GM08714 (cell line): ENCODE data around the gene SLC23A2.
"Not testable (repeated sequence)": the region's sequence is repeated elsewhere in the genome, so short reads cannot be mapped to it uniquely, and the experiment has no call there.

Experiments used
- H3K4me3 ChIP-seq: fragments of 200-500 bp; sonication (Bioruptor generic); 2 replicates; pipeline ENCODE4 v1.5.1; 2014; ENCODE audit warnings: mild to moderate bottlenecking, low read length, inconsistent platforms
- ZNF274 ChIP-seq: IDR thresholded peaks from 2 replicates; pipeline ENCODE4 v1.6.1; 2012; ENCODE audit warnings: mild to moderate bottlenecking, low read depth, low read length

The SLC23A2 gene

GRCh38 chr20:4855097-4855496, 146.2 kb downstream of the SLC23A2 start:
- H3K4me3 ChIP-seq: no peak overlapping the region
- no peak for TF ChIP-seq ZNF274

- no peak for TF ChIP-seq ZNF274
Measured at GRCh38 chr20:4854561-4854901, 146.8 kb downstream of the SLC23A2 start.

GRCh38 chr20:4853757-4854560, 147.4 kb downstream of the SLC23A2 start:
- TF ChIP-seq ZNF274: no peak
- no peak overlapping the region for H3K4me3 ChIP-seq

More at GRCh38 chr20:4854561-4854901, 146.8 kb downstream of the SLC23A2 start:
- H3K4me3 ChIP-seq: no peak overlapping the region

GRCh38 chr20:4853004-4853403, 148.3 kb downstream of the SLC23A2 start:
- TF ChIP-seq ZNF274: no peak
- H3K4me3 ChIP-seq: no peak overlapping the region

GRCh38 chr20:4850960-4851359, 150.3 kb downstream of the SLC23A2 start:
- no peak for TF ChIP-seq ZNF274
- no peak overlapping the region for H3K4me3 ChIP-seq

- not testable (repeated sequence) for H3K4me3 ChIP-seq
Measured at GRCh38 chr20:4848829-4849228, 152.5 kb downstream of the SLC23A2 start.

GRCh38 chr20:4848041-4848440, 153.3 kb downstream of the SLC23A2 start:
- no peak for TF ChIP-seq ZNF274
- H3K4me3 ChIP-seq: no peak overlapping the region

GRCh38 chr20:4846821-4847220, 154.5 kb downstream of the SLC23A2 start:
- no peak overlapping the region for H3K4me3 ChIP-seq
- TF ChIP-seq ZNF274: no peak

- no peak overlapping the region for H3K4me3 ChIP-seq
- TF ChIP-seq ZNF274: no peak
Measured at GRCh38 chr20:4844751-4845465, 156.4 kb downstream of the SLC23A2 start.

- no peak overlapping the region for H3K4me3 ChIP-seq
- no peak for TF ChIP-seq ZNF274
Measured at GRCh38 chr20:4844325-4844724, 157.0 kb downstream of the SLC23A2 start.

- TF ChIP-seq ZNF274: no peak
- H3K4me3 ChIP-seq: no peak overlapping the region
Measured at GRCh38 chr20:4840801-4841200, 160.5 kb downstream of the SLC23A2 start.

- no peak overlapping the region for H3K4me3 ChIP-seq
- TF ChIP-seq ZNF274: no peak
Measured at GRCh38 chr20:4838526-4838925, 162.8 kb downstream of the SLC23A2 start.

GRCh38 chr20:4837760-4838159, 163.6 kb downstream of the SLC23A2 start:
- no peak overlapping the region for H3K4me3 ChIP-seq
- no peak for TF ChIP-seq ZNF274

- no peak for TF ChIP-seq ZNF274
- H3K4me3 ChIP-seq: no peak overlapping the region
Measured at GRCh38 chr20:4836935-4837334, 164.4 kb downstream of the SLC23A2 start.

GRCh38 chr20:4836473-4836872, 164.8 kb downstream of the SLC23A2 start:
- TF ChIP-seq ZNF274: no peak
- H3K4me3 ChIP-seq: no peak overlapping the region
